Stimulated activated CD4-positive, alpha-beta T cell treated with anti-CD3 and anti-CD28 coated beads, Interleukin-2, amount 100 ng/mL, for 4 hours (primary cell): Measurements from ENCODE around the gene NCAM1.
"Not testable (repeated sequence)": the region's sequence is repeated elsewhere in the genome, so short reads cannot be mapped to it uniquely, and the experiment has no call there.

ENCODE experiments used
- DNase-seq: peaks from one replicate; pipeline ENCODE4 v3.0.0-alpha.2; 2020; ENCODE audit warnings: low read depth

Gene NCAM1

GRCh38 chr11:113276466-113276865 is 315.2 kb downstream of the NCAM1 start:
- no peak for DNase-seq

- DNase-seq: no peak
These were observed 316.7 kb downstream of the NCAM1 start for GRCh38 chr11:113277907-113278306.

- DNase-seq: no peak
These were observed 317.3 kb downstream of the NCAM1 start for GRCh38 chr11:113278481-113278880.

- DNase-seq: no peak
These were observed 317.7 kb downstream of the NCAM1 start for GRCh38 chr11:113278925-113279324.

- DNase-seq: no peak
These were observed 318.4 kb downstream of the NCAM1 start for GRCh38 chr11:113279591-113279990.

- DNase-seq: no peak
These were observed 320.0 kb downstream of the NCAM1 start for GRCh38 chr11:113281052-113281725.

GRCh38 chr11:113282898-113283437 is 321.7 kb downstream of the NCAM1 start:
- DNase-seq: no peak

GRCh38 chr11:113283881-113284280 is 322.7 kb downstream of the NCAM1 start:
- DNase-seq: no peak

GRCh38 chr11:113286009-113286408 is 324.8 kb downstream of the NCAM1 start:
- DNase-seq: no peak

- no peak for DNase-seq
These were observed 325.6 kb downstream of the NCAM1 start for GRCh38 chr11:113286509-113287497.

- no peak for DNase-seq
These were observed 326.6 kb downstream of the NCAM1 start for GRCh38 chr11:113287801-113288200.

GRCh38 chr11:113288286-113288863 is 327.2 kb downstream of the NCAM1 start:
- DNase-seq: no peak

GRCh38 chr11:113289431-113290187 is 328.4 kb downstream of the NCAM1 start:
- peak; percentile 40 for DNase-seq

- no peak for DNase-seq
These were observed 332.7 kb downstream of the NCAM1 start for GRCh38 chr11:113293936-113294335.

GRCh38 chr11:113295993-113296392 is 334.8 kb downstream of the NCAM1 start:
- no peak for DNase-seq

GRCh38 chr11:113296447-113297205 is 335.4 kb downstream of the NCAM1 start:
- no peak for DNase-seq

- not testable (repeated sequence) for DNase-seq
These were observed 337.3 kb downstream of the NCAM1 start for GRCh38 chr11:113298496-113298895.

- no peak for DNase-seq
These were observed 343.7 kb downstream of the NCAM1 start for GRCh38 chr11:113304916-113305315.

- peak; percentile 44 for DNase-seq
These were observed 344.5 kb downstream of the NCAM1 start for GRCh38 chr11:113305440-113306336.

GRCh38 chr11:113308601-113309000 is 347.4 kb downstream of the NCAM1 start:
- no peak for DNase-seq
